Keratinocyte (primary cell): Measurements from ENCODE around the gene S100A5. TPM values are rescaled to one million over a fixed set of nuclear protein-coding genes. Genes with fewer than 3 reads are reported as not detected.
A peak's percentile ranks its signal among the peaks of the same experiment; 100 is the strongest.

ENCODE experiments used
- DNase-seq: peaks from one replicate; pipeline ENCODE4 v3.0.0-alpha.2; 2011; ENCODE audit warnings: low read depth, missing footprints, low spot score
- FAIRE-seq: peaks from 2 replicates; lab custom pipeline; 2011; peaks lifted over from hg19 to GRCh38; lab: Jason Lieb, UNC
- H2AFZ ChIP-seq: 2 replicates; pipeline ENCODE4 v1.6.0; 2012; ENCODE audit warnings: low read length, control low read depth, inconsistent platforms; ENCODE audit not compliant: control insufficient read depth
- H3K27ac ChIP-seq: 2 replicates; pipeline ENCODE4 v1.5.1; 2011; ENCODE audit warnings: low read length; ENCODE audit not compliant: control insufficient read depth, insufficient read depth
- H3K27me3 ChIP-seq: 3 replicates; pipeline ENCODE4 v1.6.0; 2011; ENCODE audit warnings: low read length; ENCODE audit not compliant: control insufficient read depth, insufficient read depth; ENCODE audit errors: extremely low read depth
- H3K36me3 ChIP-seq, 2 experiments: 2 replicates in 1 of 2; 3 replicates in 1 of 2; pipeline ENCODE4 v1.5.1; 2011; ENCODE audit warnings: low read length in 2 of 2, mild to moderate bottlenecking in 1 of 2; ENCODE audit not compliant: control insufficient read depth in 2 of 2, insufficient read depth in 2 of 2; ENCODE audit errors: extremely low read depth in 1 of 2
- H3K4me1 ChIP-seq: 3 replicates; pipeline ENCODE4 v1.5.1; 2011; ENCODE audit warnings: low read length; ENCODE audit not compliant: control insufficient read depth, insufficient read depth; ENCODE audit errors: extremely low read depth
- H3K4me2 ChIP-seq: 3 replicates; pipeline ENCODE4 v1.6.0; 2011; ENCODE audit warnings: low read depth, low read length; ENCODE audit not compliant: control insufficient read depth, insufficient read depth; ENCODE audit errors: extremely low read depth
- H3K4me3 ChIP-seq, 3 experiments: fragments of 200-600 bp in 1 of 3; sonication (generic) in 1 of 3; 2 replicates in 2 of 3; 3 replicates in 1 of 3; pipeline ENCODE4 v1.5.1; 2011 to 2016; ENCODE audit warnings: low read length in 3 of 3, mild to moderate bottlenecking in 3 of 3, control low read depth in 2 of 3, inconsistent platforms in 1 of 3, low read depth in 1 of 3, mixed read lengths in 1 of 3, mixed run types in 1 of 3, moderate library complexity in 1 of 3; ENCODE audit not compliant: control insufficient read depth in 2 of 3, insufficient read depth in 2 of 3; ENCODE audit errors: extremely low read depth in 1 of 3
- H3K79me2 ChIP-seq: 2 replicates; pipeline ENCODE4 v1.6.0; 2012; ENCODE audit warnings: low read length; ENCODE audit not compliant: control insufficient read depth, insufficient read depth
- H3K9ac ChIP-seq: 3 replicates; pipeline ENCODE4 v1.6.0; 2011; ENCODE audit warnings: low read length; ENCODE audit not compliant: control insufficient read depth, insufficient read depth; ENCODE audit errors: extremely low read depth
- H3K9me1 ChIP-seq: 3 replicates; pipeline ENCODE4 v1.6.0; 2011; ENCODE audit warnings: low read length; ENCODE audit not compliant: control insufficient read depth, insufficient read depth; ENCODE audit errors: extremely low read depth
- H3K9me3 ChIP-seq: 2 replicates; pipeline ENCODE4 v1.5.1; 2012; ENCODE audit warnings: low read depth, low read length; ENCODE audit not compliant: control insufficient read depth
- H4K20me1 ChIP-seq: 3 replicates; pipeline ENCODE4 v1.6.0; 2011; ENCODE audit warnings: low read length; ENCODE audit not compliant: control insufficient read depth, insufficient read depth; ENCODE audit errors: extremely low read depth
- EZH2 ChIP-seq: IDR thresholded peaks from one replicate; pipeline ENCODE4 v1.6.1; 2012; ENCODE audit warnings: inconsistent platforms, mild to moderate bottlenecking, low read length, moderate library complexity
- dilution Hi-C: fragments of 300-500 bp; cut with MboI; formaldehyde crosslinking; loops from one replicate; pipeline ENCODE4 v1.7.0; 2020; ENCODE audit warnings: low sequenced_read_pairs; ENCODE audit not compliant: extremely low pct_ligation_motif_present
- polyA plus RNA-seq, 5 experiments: library from polyadenylated mRNA; depleted of rRNA in 3 of 5; stranded (reverse) in 3 of 5; stranded (forward) in 1 of 5; unstranded in 1 of 5; fragments of >200 nt; gene quantifications; 1 replicate in 1 of 5; 2 replicates in 3 of 5; 3 replicates in 1 of 5; pipeline versions ENCODE4 v1.2.1 to v1.2.3, GENCODE V29; 2011 to 2012; ENCODE audit warnings: missing spikeins in 2 of 5, low read depth in 1 of 5, low replicate concordance in 1 of 5
- TF ChIP-seq, protein P1 (sequence below), 3 experiments: IDR thresholded peaks in 1 of 3; conservative IDR thresholded peaks in 1 of 3; optimal IDR thresholded peaks in 1 of 3; 2 replicates in 2 of 3; 3 replicates in 1 of 3; pipeline versions ENCODE3 to v1.5.1; 2011; ENCODE audit warnings: low read length in 3 of 3, mild to moderate bottlenecking in 3 of 3, moderate library complexity in 2 of 3, control low read depth in 1 of 3, inconsistent platforms in 1 of 3; ENCODE audit not compliant: insufficient read depth in 2 of 3; ENCODE audit errors: extremely low read depth in 1 of 3

S100A5 gene
- polyA plus RNA-seq, 1 donor (not counting 4 experiments of a cell fraction or from before 2014, with no cell fraction given), result 0.20 TPM

DNA sequence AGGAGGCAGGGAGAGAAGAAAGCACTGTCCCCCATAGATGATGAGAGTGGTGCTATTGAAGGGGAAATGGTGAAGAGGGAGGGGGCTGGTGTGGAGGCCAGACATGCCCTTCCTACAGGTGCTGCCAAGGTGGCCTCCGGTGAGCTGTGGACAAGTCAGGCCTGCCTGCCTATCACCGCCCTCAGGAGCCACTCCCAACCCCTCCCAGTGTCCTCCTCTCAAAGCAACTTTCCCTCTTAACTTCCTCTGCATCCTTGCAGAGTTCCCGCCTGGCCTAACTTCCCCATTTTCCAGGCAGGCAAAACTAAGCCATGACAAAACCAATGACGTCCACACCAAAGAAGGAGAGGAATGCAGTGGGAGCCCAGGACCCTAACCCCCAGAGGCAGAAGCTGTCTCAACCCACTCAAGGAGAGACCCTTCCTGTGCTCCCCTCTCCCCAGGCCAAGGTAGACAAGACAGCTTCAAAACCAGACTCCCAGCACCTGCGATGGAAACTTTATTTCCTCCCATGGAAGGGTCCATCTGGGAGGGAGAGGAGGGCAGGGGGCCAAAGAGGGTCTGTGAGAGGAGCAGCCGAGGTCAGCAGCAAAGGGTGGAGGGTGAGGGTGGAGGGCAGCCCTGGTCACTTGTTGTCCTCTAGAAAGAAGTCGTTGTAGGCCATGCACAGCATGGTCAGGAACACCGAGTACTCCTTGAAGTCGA lies 3.9 kb downstream of the S100A5 start:
- Histone ChIP-seq H3K4me1 (peaks cover 72% of the 10 kb centered on the region), H3K9me3 (no peaks in the 10 kb centered on the region), H3K27ac (peak overlapping the region; percentile 90), H2AFZ (no peak overlapping the region), H3K4me2 (peak overlapping the region; percentile 93), H3K9ac (peak overlapping the region; percentile 99), H3K27me3 (no peaks in the 10 kb centered on the region), H4K20me1 (peaks cover 8% of the 10 kb centered on the region), H3K4me3 (peak overlapping the region in 1 of 3 experiments; percentile 66), H3K9me1 (no peaks in the 10 kb centered on the region), H3K36me3 (peaks cover 2 to 15% of the 10 kb centered on the region in 2 experiments), H3K79me2 (peaks cover 16% of the 10 kb centered on the region)
- TF ChIP-seq, protein P1, sequence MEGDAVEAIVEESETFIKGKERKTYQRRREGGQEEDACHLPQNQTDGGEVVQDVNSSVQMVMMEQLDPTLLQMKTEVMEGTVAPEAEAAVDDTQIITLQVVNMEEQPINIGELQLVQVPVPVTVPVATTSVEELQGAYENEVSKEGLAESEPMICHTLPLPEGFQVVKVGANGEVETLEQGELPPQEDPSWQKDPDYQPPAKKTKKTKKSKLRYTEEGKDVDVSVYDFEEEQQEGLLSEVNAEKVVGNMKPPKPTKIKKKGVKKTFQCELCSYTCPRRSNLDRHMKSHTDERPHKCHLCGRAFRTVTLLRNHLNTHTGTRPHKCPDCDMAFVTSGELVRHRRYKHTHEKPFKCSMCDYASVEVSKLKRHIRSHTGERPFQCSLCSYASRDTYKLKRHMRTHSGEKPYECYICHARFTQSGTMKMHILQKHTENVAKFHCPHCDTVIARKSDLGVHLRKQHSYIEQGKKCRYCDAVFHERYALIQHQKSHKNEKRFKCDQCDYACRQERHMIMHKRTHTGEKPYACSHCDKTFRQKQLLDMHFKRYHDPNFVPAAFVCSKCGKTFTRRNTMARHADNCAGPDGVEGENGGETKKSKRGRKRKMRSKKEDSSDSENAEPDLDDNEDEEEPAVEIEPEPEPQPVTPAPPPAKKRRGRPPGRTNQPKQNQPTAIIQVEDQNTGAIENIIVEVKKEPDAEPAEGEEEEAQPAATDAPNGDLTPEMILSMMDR (optimal IDR thresholded peaks at IDR 0.05 in 1 of 3, IDR thresholded peaks at IDR 0.05 in 1 of 3, conservative IDR thresholded peaks at IDR 0.05 in 1 of 3; ENCODE audit: extremely low read depth in 1 of 3, insufficient read depth in 2 of 3, low read length in 3 of 3), result no peak
- no peak for TF ChIP-seq EZH2
- DNase-seq, result no peak
- dilution Hi-C loops, result no loop called here
- FAIRE-seq, result no peak

- Histone ChIP-seq H3K27ac (peak overlapping the region; percentile 99), H3K4me3 (peak overlapping the region; percentile 64 to 100 (median 95)), H3K27me3 (no peaks in the 10 kb centered on the region), H3K9ac (peak overlapping the region; percentile 99), H3K9me1 (no peaks in the 10 kb centered on the region), H3K79me2 (peaks cover 16% of the 10 kb centered on the region), H3K4me1 (peaks cover 70% of the 10 kb centered on the region), H2AFZ (peak overlapping the region; percentile 54), H4K20me1 (peaks cover 8% of the 10 kb centered on the region), H3K4me2 (peak overlapping the region; percentile 93), H3K36me3 (peaks cover 2 to 15% of the 10 kb centered on the region in 2 experiments), H3K9me3 (no peaks in the 10 kb centered on the region)
- TF ChIP-seq, protein P1 (optimal IDR thresholded peaks at IDR 0.05 in 1 of 3, IDR thresholded peaks at IDR 0.05 in 1 of 3, conservative IDR thresholded peaks at IDR 0.05 in 1 of 3; ENCODE audit: extremely low read depth in 1 of 3, insufficient read depth in 2 of 3, low read length in 3 of 3), result no peak
- TF ChIP-seq EZH2, result no peak
- dilution Hi-C loops, result no loop called here
- no peak for FAIRE-seq
- no peak for DNase-seq
Measured at GRCh38 chr1:153536012-153536670, 4.6 kb downstream of the S100A5 start.
